NOMO-1 treated with dmso at 0.1 percent for 144 hours (cell line): ENCODE measurements around the gene CYP11A1.
"Not testable (repeated sequence)": the region's sequence is repeated elsewhere in the genome, so short reads cannot be mapped to it uniquely, and the experiment has no call there.

Experiments used
- DNase-seq: peaks from one replicate; lab custom pipeline; 2025; ENCODE audit not compliant: unreplicated experiment; lab: John Stamatoyannopoulos, UW

CYP11A1 gene

GRCh38 chr15:74376226-74376625 is 8.8 kb upstream of the CYP11A1 start:
- no peak for DNase-seq

- peak; percentile 49 for DNase-seq
Observed at GRCh38 chr15:74375303-74375693, 7.9 kb upstream of the CYP11A1 start.

- DNase-seq = no peak
Observed at GRCh38 chr15:74374648-74375302, 7.3 kb upstream of the CYP11A1 start.

- DNase-seq = peak; percentile 76
Observed at GRCh38 chr15:74373731-74374647, 6.5 kb upstream of the CYP11A1 start.

GRCh38 chr15:74373056-74373650 is 5.7 kb upstream of the CYP11A1 start:
- DNase-seq = no peak

- no peak for DNase-seq
Observed at GRCh38 chr15:74370471-74370870, 3.0 kb upstream of the CYP11A1 start.

- no peak for DNase-seq
Observed at GRCh38 chr15:74369756-74370155, 2.3 kb upstream of the CYP11A1 start.

GRCh38 chr15:74369084-74369745 is 1.8 kb upstream of the CYP11A1 start:
- DNase-seq = no peak

- DNase-seq = no peak
Observed at GRCh38 chr15:74368121-74368520, 675 bp upstream of the CYP11A1 start.

- no peak for DNase-seq
Observed at GRCh38 chr15:74365598-74366445, 1.6 kb downstream of the CYP11A1 start.

GRCh38 chr15:74364936-74365597 is 2.4 kb downstream of the CYP11A1 start:
- DNase-seq = no peak

GRCh38 chr15:74362482-74362881 is 5.0 kb downstream of the CYP11A1 start:
- DNase-seq = no peak

GRCh38 chr15:74360855-74361254 is 6.6 kb downstream of the CYP11A1 start:
- not testable (repeated sequence) for DNase-seq

GRCh38 chr15:74359376-74359775 is 8.1 kb downstream of the CYP11A1 start:
- not testable (repeated sequence) for DNase-seq

- not testable (repeated sequence) for DNase-seq
Observed at GRCh38 chr15:74357514-74357913, 9.9 kb downstream of the CYP11A1 start.

GRCh38 chr15:74356050-74356449 is 11.4 kb downstream of the CYP11A1 start:
- DNase-seq = not testable (repeated sequence)

- DNase-seq = not testable (repeated sequence)
Observed at GRCh38 chr15:74353992-74354391, 13.5 kb downstream of the CYP11A1 start.

- DNase-seq = no peak
Observed at GRCh38 chr15:74352393-74352910, 15.0 kb downstream of the CYP11A1 start.

- DNase-seq = no peak
Observed at GRCh38 chr15:74351670-74352069, 15.8 kb downstream of the CYP11A1 start.
